Mesenchymal stem cell (in vitro differentiated cells and primary cell): ENCODE measurements around the gene KIF23.

ENCODE experiments used
- DNase-seq: peaks from one replicate; pipeline ENCODE4 v3.0.0-alpha.2; 2013
- H2AFZ ChIP-seq: one replicate; pipeline ENCODE4 v1.6.1; 2013; ENCODE audit warnings: low read depth, mild to moderate bottlenecking, control low read depth, inconsistent platforms, low read length, moderate library complexity
- H2AK5ac ChIP-seq: 2 replicates; pipeline ENCODE4 v1.6.1; 2013; ENCODE audit warnings: low read length, moderate library complexity, mild to moderate bottlenecking, inconsistent platforms; ENCODE audit not compliant: severe bottlenecking
- H2BK120ac ChIP-seq: one replicate; pipeline ENCODE4 v1.6.1; 2013; ENCODE audit warnings: low read depth, mild to moderate bottlenecking, inconsistent platforms, low read length, moderate library complexity
- H2BK12ac ChIP-seq, 2 experiments: one replicate each; pipeline ENCODE4 v1.6.1; 2013; ENCODE audit warnings: inconsistent platforms in 2 of 2, low read length in 2 of 2, mild to moderate bottlenecking in 2 of 2, moderate library complexity in 2 of 2, control low read depth in 1 of 2
- H2BK15ac ChIP-seq: one replicate; pipeline ENCODE4 v1.6.1; 2013; ENCODE audit warnings: mild to moderate bottlenecking, low read depth, inconsistent platforms; ENCODE audit not compliant: poor library complexity, severe bottlenecking
- H2BK5ac ChIP-seq: 2 replicates; pipeline ENCODE4 v1.6.1; 2013; ENCODE audit warnings: low read depth, mild to moderate bottlenecking, low read length, control low read depth, inconsistent platforms; ENCODE audit not compliant: poor library complexity, severe bottlenecking
- H3K14ac ChIP-seq, 2 experiments: one replicate each; pipeline ENCODE4 v1.6.1; 2013; ENCODE audit warnings: inconsistent platforms in 2 of 2, low read length in 2 of 2, control low read depth in 1 of 2, mild to moderate bottlenecking in 1 of 2, moderate library complexity in 1 of 2
- H3K18ac ChIP-seq, 2 experiments: one replicate each; pipeline ENCODE4 v1.6.1; 2013; ENCODE audit warnings: inconsistent platforms in 2 of 2, low read length in 2 of 2, control low read depth in 1 of 2, low read depth in 1 of 2, mild to moderate bottlenecking in 1 of 2
- H3K23ac ChIP-seq, 2 experiments: one replicate each; pipeline ENCODE4 v1.6.1; 2013; ENCODE audit warnings: inconsistent platforms in 2 of 2, low read length in 2 of 2, mild to moderate bottlenecking in 2 of 2, moderate library complexity in 2 of 2, control low read depth in 1 of 2
- H3K27ac ChIP-seq: 2 replicates; pipeline ENCODE4 v1.5.1; 2013; ENCODE audit warnings: mild to moderate bottlenecking, moderate library complexity, low read length, control low read depth, inconsistent platforms; ENCODE audit not compliant: poor library complexity, severe bottlenecking
- H3K27me3 ChIP-seq, 2 experiments: 2 replicates each; pipeline versions ENCODE4 v1.6.1 to v1.7.0; 2013; ENCODE audit warnings: low read length in 2 of 2, mild to moderate bottlenecking in 2 of 2, moderate library complexity in 2 of 2, control low read depth in 1 of 2, inconsistent platforms in 1 of 2; ENCODE audit not compliant: control insufficient read depth in 1 of 2, insufficient read depth in 1 of 2
- H3K36me3 ChIP-seq, 2 experiments: 2 replicates each; pipeline versions ENCODE4 v1.6.1 to v1.7.0; 2013; ENCODE audit warnings: low read length in 2 of 2, control low read depth in 1 of 2, inconsistent platforms in 1 of 2, low read depth in 1 of 2, mild to moderate bottlenecking in 1 of 2; ENCODE audit not compliant: insufficient read depth in 2 of 2, control insufficient read depth in 1 of 2
- H3K4ac ChIP-seq, 2 experiments: one replicate each; pipeline ENCODE4 v1.6.1; 2013; ENCODE audit warnings: inconsistent platforms in 2 of 2, low read length in 2 of 2, mild to moderate bottlenecking in 2 of 2, moderate library complexity in 2 of 2, control low read depth in 1 of 2, low read depth in 1 of 2
- H3K4me1 ChIP-seq: 2 replicates; pipeline ENCODE4 v1.6.1; 2013; ENCODE audit warnings: low read depth, low read length, control low read depth; ENCODE audit not compliant: control insufficient read depth, insufficient read depth
- H3K4me2 ChIP-seq: 2 replicates; pipeline ENCODE4 v1.6.1; 2013; ENCODE audit warnings: low read length, mild to moderate bottlenecking, inconsistent platforms; ENCODE audit not compliant: poor library complexity, severe bottlenecking
- H3K4me3 ChIP-seq, 2 experiments: 2 replicates each; pipeline versions ENCODE4 v1.5.1 to v1.7.0; 2013; ENCODE audit warnings: low read length in 2 of 2, mild to moderate bottlenecking in 2 of 2, control low read depth in 1 of 2, low read depth in 1 of 2; ENCODE audit not compliant: insufficient read depth in 1 of 2
- H3K79me1 ChIP-seq: replicated peaks from 2 replicates; pipeline ENCODE4 v1.6.1; 2013; ENCODE audit warnings: mild to moderate bottlenecking, control low read depth, low read length, inconsistent platforms; ENCODE audit not compliant: poor library complexity, severe bottlenecking
- H3K9ac ChIP-seq: 2 replicates; pipeline ENCODE4 v1.7.0; 2013; ENCODE audit warnings: mild to moderate bottlenecking, low read length, moderate library complexity
- H3K9me3 ChIP-seq: 2 replicates; pipeline ENCODE4 v1.7.0; 2013; ENCODE audit warnings: mild to moderate bottlenecking, low read length; ENCODE audit not compliant: control insufficient read depth
- H4K8ac ChIP-seq: one replicate; pipeline ENCODE4 v1.6.1; 2013; ENCODE audit warnings: inconsistent platforms, mild to moderate bottlenecking, low read length, moderate library complexity
- H4K91ac ChIP-seq: one replicate; pipeline ENCODE4 v1.6.1; 2013; ENCODE audit warnings: mild to moderate bottlenecking, low read length, inconsistent platforms
- WGBS: methylation state at CpG from one replicate; pipeline ENCODE4 v1.1.7; 2013; ENCODE audit warnings: mixed read lengths; 5-methylcytosine and 5-hydroxymethylcytosine counted together

Gene KIF23

GRCh38 chr15:69467636-69468035 lies 53.5 kb downstream of the KIF23 start:
- H3K79me1 ChIP-seq = no peaks in the 10 kb centered on the region
- peaks cover 23% of the 10 kb centered on the region for H3K4me1 ChIP-seq
- H4K91ac ChIP-seq = no peak overlapping the region
- no peak overlapping the region for H3K14ac ChIP-seq
- WGBS = 89% methylated on average over 11 of the region's 11 CpGs
- H2BK120ac ChIP-seq = no peak overlapping the region
- peaks cover 0 to 21% of the 10 kb centered on the region in 2 experiments for H3K27me3 ChIP-seq
- H3K9ac ChIP-seq = no peak overlapping the region
- H3K4me2 ChIP-seq = no peak overlapping the region
- no peak overlapping the region for H3K4ac ChIP-seq
- H2AFZ ChIP-seq = no peak overlapping the region
- H3K23ac ChIP-seq = no peak overlapping the region
- no peak overlapping the region for H3K4me3 ChIP-seq
- H3K36me3 ChIP-seq = no peaks in the 10 kb centered on the region
- H3K18ac ChIP-seq = no peak overlapping the region
- no peak overlapping the region for H4K8ac ChIP-seq
- no peaks in the 10 kb centered on the region for H3K9me3 ChIP-seq
- DNase-seq = no peak
- peak overlapping the region; percentile 68 for H2AK5ac ChIP-seq
- H2BK12ac ChIP-seq = no peak overlapping the region
- H2BK5ac ChIP-seq = no peak overlapping the region
- H2BK15ac ChIP-seq = no peak overlapping the region
- no peak overlapping the region for H3K27ac ChIP-seq

- DNase-seq = peak; percentile 79
- Histone ChIP-seq H2BK12ac (peak overlapping the region in 1 of 2 experiments; percentile 21), H3K4me2 (no peak overlapping the region), H3K4me1 (peaks cover 21% of the 10 kb centered on the region), H4K91ac (no peak overlapping the region), H3K27ac (no peak overlapping the region), H4K8ac (no peak overlapping the region), H3K23ac (no peak overlapping the region), H3K79me1 (no peaks in the 10 kb centered on the region), H3K4me3 (no peak overlapping the region), H3K18ac (peak overlapping the region in 1 of 2 experiments; percentile 54), H2BK120ac (no peak overlapping the region), H3K27me3 (peaks cover 0 to 21% of the 10 kb centered on the region in 2 experiments), H3K36me3 (no peaks in the 10 kb centered on the region), H3K9me3 (no peaks in the 10 kb centered on the region), H3K9ac (no peak overlapping the region), H2BK15ac (no peak overlapping the region), H3K4ac (no peak overlapping the region), H3K14ac (no peak overlapping the region), H2BK5ac (no peak overlapping the region), H2AFZ (no peak overlapping the region), H2AK5ac (peak overlapping the region; percentile 30)
- 67% methylated on average over 19 of the region's 19 CpGs for WGBS
Measured at GRCh38 chr15:69468241-69469121, 54.3 kb downstream of the KIF23 start.

- Histone ChIP-seq H2BK15ac (peak overlapping the region; percentile 1), H3K4ac (no peak overlapping the region), H2AK5ac (peak overlapping the region; percentile 30), H3K18ac (peak overlapping the region in 1 of 2 experiments; percentile 44), H4K91ac (no peak overlapping the region), H2BK12ac (peak overlapping the region in 1 of 2 experiments; percentile 56), H2BK5ac (no peak overlapping the region), H3K23ac (no peak overlapping the region), H3K27ac (no peak overlapping the region), H3K9me3 (no peaks in the 10 kb centered on the region), H2BK120ac (no peak overlapping the region), H3K79me1 (no peaks in the 10 kb centered on the region), H3K4me1 (peaks cover 26% of the 10 kb centered on the region), H3K27me3 (peaks cover 0 to 21% of the 10 kb centered on the region in 2 experiments), H3K14ac (peak overlapping the region in 1 of 2 experiments; percentile 94), H3K4me3 (no peak overlapping the region), H2AFZ (no peak overlapping the region), H3K36me3 (no peaks in the 10 kb centered on the region), H4K8ac (no peak overlapping the region), H3K4me2 (no peak overlapping the region), H3K9ac (no peak overlapping the region)
- peak; percentile 49 for DNase-seq
- WGBS = 95% methylated on average over 8 of the region's 8 CpGs
Measured at GRCh38 chr15:69469467-69470201, 55.5 kb downstream of the KIF23 start.

GRCh38 chr15:69472046-69472445 lies 57.9 kb downstream of the KIF23 start:
- Histone ChIP-seq H3K18ac (no peak overlapping the region), H3K4me2 (no peak overlapping the region), H2BK5ac (no peak overlapping the region), H3K14ac (no peak overlapping the region), H2AK5ac (no peak overlapping the region), H2AFZ (no peak overlapping the region), H4K8ac (no peak overlapping the region), H3K9me3 (no peaks in the 10 kb centered on the region), H4K91ac (no peak overlapping the region), H3K9ac (no peak overlapping the region), H2BK120ac (no peak overlapping the region), H3K79me1 (no peaks in the 10 kb centered on the region), H2BK15ac (no peak overlapping the region), H3K27me3 (peaks cover 0 to 21% of the 10 kb centered on the region in 2 experiments), H3K4ac (no peak overlapping the region), H3K27ac (no peak overlapping the region), H3K4me1 (peaks cover 25% of the 10 kb centered on the region), H3K23ac (no peak overlapping the region), H3K4me3 (no peak overlapping the region), H3K36me3 (no peaks in the 10 kb centered on the region), H2BK12ac (no peak overlapping the region)
- DNase-seq = no peak
- 83% methylated on average over 4 of the region's 5 CpGs for WGBS
